ENCODE results near the gene ARHGAP45. TPM values are rescaled to one million over a fixed set of nuclear protein-coding genes. Genes with fewer than 3 reads are reported as not detected.
A peak's percentile ranks its signal among the peaks of the same experiment; 100 is the strongest.

The ARHGAP45 gene
- total and polyA plus RNA-seq, 9 of the 15 experiments (the other 6 are each of a cell fraction or from before 2014, with no cell fraction given) = 0.08 to 22.1 (median 4.2) TPM

DNA sequence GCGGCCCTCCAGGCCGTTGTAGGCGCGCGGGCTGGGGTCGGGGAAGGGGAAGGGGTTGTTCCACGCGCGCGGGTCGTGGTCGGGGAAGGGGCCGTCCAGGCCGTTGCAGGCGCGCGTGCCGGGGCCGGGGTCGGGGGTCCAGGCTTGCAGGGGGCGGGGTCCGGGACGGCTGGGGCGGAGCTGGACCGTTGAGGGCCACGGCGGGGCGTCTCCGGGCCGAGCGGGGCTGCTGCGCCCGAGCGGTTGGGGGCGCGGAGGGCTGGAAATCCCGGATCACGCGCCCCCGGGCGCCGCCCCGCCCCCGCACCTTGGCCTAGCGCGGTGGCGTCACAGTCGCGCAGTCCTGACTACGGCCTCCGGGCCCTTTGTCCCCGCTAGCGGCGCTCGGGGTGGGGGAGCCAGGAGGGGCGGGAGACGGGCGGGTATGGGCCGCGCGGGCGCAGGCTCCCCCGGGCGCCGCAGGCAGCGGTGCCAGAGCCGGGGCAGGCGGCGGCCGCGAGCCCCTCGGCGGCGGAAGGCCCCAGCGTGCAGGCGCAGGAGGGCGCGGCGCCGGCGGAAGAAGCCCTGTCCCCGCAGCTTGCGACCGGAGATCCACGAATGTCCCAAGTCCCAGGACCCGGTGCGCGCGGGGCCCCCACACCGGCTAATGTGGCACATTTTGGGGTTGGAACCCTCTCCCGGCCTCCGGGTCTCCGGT is 37.5 kb downstream of the ARHGAP45 start (continued):
- TF ChIP-seq ZFP30 (CRISPR knock-in tag; IDR thresholded peaks at IDR 0.05; ENCODE audit: borderline replicate concordance) = no peak
- no peak; the same call in 1 of the 2 replicates for TF ChIP-seq SUPT5H (IDR thresholded peaks at IDR 0.05)
- TF ChIP-seq, protein P1, sequence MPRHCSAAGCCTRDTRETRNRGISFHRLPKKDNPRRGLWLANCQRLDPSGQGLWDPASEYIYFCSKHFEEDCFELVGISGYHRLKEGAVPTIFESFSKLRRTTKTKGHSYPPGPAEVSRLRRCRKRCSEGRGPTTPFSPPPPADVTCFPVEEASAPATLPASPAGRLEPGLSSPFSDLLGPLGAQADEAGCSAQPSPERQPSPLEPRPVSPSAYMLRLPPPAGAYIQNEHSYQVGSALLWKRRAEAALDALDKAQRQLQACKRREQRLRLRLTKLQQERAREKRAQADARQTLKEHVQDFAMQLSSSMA (CRISPR knock-in tag; IDR thresholded peaks at IDR 0.05) = no peak
- TF ChIP-seq TARDBP (IDR thresholded peaks at IDR 0.05) = no peak
- TF ChIP-seq ESRRB (CRISPR knock-in tag; IDR thresholded peaks at IDR 0.05; ENCODE audit: borderline replicate concordance) = no peak
- TF ChIP-seq, protein P2, sequence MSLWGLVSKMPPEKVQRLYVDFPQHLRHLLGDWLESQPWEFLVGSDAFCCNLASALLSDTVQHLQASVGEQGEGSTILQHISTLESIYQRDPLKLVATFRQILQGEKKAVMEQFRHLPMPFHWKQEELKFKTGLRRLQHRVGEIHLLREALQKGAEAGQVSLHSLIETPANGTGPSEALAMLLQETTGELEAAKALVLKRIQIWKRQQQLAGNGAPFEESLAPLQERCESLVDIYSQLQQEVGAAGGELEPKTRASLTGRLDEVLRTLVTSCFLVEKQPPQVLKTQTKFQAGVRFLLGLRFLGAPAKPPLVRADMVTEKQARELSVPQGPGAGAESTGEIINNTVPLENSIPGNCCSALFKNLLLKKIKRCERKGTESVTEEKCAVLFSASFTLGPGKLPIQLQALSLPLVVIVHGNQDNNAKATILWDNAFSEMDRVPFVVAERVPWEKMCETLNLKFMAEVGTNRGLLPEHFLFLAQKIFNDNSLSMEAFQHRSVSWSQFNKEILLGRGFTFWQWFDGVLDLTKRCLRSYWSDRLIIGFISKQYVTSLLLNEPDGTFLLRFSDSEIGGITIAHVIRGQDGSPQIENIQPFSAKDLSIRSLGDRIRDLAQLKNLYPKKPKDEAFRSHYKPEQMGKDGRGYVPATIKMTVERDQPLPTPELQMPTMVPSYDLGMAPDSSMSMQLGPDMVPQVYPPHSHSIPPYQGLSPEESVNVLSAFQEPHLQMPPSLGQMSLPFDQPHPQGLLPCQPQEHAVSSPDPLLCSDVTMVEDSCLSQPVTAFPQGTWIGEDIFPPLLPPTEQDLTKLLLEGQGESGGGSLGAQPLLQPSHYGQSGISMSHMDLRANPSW (CRISPR knock-in tag; IDR thresholded peaks at IDR 0.05) = no peak
- TF ChIP-seq ZNF197 (CRISPR knock-in tag; IDR thresholded peaks at IDR 0.05; ENCODE audit: low read depth) = no peak
- TF ChIP-seq HDAC2 (IDR thresholded peaks at IDR 0.05) = no peak
- no peak for TF ChIP-seq SOX6 (IDR thresholded peaks at IDR 0.05)
- no peak for TF ChIP-seq ZNF830 (CRISPR knock-in tag; IDR thresholded peaks at IDR 0.05)
- TF ChIP-seq HCFC1 (IDR thresholded peaks at IDR 0.05; ENCODE audit: low read depth, low read length) = peak; percentile 31; the same call in 1 of the 2 replicates
- peak; percentile 17 for TF ChIP-seq RBBP5 (IDR thresholded peaks at IDR 0.05; ENCODE audit: borderline replicate concordance, insufficient read depth, low read length, poor library complexity, severe bottlenecking)
- TF ChIP-seq BACH1 (tag; IDR thresholded peaks at IDR 0.05) = no peak
- TF ChIP-seq ZNF184 (CRISPR knock-in tag; IDR thresholded peaks at IDR 0.05) = no peak
- peak in 1 of 2 experiments; percentile 48; a peak in 2 of 4 replicates for TF ChIP-seq NONO (IDR thresholded peaks at IDR 0.05; ENCODE audit: low read depth in 2 of 2, low read length in 1 of 2)
- TF ChIP-seq, protein P3, sequence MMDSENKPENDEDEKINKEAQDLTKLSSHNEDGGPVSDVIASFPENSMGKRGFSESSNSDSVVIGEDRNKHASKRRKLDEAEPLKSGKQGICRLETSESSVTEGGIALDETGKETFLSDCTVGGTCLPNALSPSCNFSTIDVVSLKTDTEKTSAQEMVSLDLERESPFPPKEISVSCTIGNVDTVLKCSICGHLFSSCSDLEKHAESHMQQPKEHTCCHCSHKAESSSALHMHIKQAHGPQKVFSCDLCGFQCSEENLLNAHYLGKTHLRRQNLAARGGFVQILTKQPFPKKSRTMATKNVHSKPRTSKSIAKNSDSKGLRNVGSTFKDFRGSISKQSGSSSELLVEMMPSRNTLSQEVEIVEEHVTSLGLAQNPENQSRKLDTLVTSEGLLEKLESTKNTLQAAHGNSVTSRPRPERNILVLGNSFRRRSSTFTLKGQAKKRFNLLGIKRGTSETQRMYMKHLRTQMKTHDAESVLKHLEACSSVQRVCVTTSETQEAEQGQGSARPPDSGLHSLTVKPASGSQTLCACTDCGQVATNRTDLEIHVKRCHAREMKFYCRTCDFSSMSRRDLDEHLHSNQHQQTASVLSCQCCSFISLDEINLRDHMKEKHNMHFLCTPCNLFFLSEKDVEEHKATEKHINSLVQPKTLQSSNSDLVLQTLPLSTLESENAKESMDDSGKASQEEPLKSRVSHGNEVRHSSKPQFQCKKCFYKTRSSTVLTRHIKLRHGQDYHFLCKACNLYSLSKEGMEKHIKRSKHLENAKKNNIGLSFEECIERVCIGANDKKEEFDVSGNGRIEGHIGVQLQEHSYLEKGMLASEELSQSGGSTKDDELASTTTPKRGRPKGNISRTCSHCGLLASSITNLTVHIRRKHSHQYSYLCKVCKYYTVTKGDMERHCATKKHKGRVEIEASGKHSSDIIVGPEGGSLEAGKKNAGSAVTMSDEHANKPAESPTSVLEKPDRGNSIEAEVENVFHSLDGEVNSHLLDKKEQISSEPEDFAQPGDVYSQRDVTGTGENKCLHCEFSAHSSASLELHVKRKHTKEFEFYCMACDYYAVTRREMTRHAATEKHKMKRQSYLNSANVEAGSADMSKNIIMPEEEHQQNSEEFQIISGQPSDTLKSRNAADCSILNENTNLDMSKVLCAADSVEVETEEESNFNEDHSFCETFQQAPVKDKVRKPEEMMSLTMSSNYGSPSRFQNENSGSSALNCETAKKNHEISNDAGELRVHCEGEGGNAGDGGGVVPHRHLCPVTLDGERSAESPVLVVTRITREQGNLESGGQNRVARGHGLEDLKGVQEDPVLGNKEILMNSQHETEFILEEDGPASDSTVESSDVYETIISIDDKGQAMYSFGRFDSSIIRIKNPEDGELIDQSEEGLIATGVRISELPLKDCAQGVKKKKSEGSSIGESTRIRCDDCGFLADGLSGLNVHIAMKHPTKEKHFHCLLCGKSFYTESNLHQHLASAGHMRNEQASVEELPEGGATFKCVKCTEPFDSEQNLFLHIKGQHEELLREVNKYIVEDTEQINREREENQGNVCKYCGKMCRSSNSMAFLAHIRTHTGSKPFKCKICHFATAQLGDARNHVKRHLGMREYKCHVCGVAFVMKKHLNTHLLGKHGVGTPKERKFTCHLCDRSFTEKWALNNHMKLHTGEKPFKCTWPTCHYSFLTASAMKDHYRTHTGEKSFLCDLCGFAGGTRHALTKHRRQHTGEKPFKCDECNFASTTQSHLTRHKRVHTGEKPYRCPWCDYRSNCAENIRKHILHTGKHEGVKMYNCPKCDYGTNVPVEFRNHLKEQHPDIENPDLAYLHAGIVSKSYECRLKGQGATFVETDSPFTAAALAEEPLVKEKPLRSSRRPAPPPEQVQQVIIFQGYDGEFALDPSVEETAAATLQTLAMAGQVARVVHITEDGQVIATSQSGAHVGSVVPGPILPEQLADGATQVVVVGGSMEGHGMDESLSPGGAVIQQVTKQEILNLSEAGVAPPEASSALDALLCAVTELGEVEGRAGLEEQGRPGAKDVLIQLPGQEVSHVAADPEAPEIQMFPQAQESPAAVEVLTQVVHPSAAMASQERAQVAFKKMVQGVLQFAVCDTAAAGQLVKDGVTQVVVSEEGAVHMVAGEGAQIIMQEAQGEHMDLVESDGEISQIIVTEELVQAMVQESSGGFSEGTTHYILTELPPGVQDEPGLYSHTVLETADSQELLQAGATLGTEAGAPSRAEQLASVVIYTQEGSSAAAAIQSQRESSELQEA (IDR thresholded peaks at IDR 0.05; ENCODE audit: low read depth) = no peak
